Type B pancreatic cell (in vitro differentiated cells): ENCODE results near the gene SIK1. TPM values are rescaled to one million over a fixed set of nuclear protein-coding genes. Genes with fewer than 3 reads are reported as not detected.
A peak's percentile ranks its signal among the peaks of the same experiment; 100 is the strongest.

Experiments
- DNase-seq: peaks from one replicate; pipeline ENCODE4 v3.0.0; 2021; ENCODE audit warnings: mixed read lengths; ENCODE audit not compliant: unreplicated experiment; ENCODE audit errors: extremely low spot score
- H3K27ac Mint-ChIP-seq: 2 replicates; pipeline ENCODE4 v1.8.0; 2021; ENCODE audit warnings: mild to moderate bottlenecking, mixed read lengths
- H3K27me3 Mint-ChIP-seq: 2 replicates; pipeline ENCODE4 v1.8.0; 2021; ENCODE audit warnings: mixed read lengths
- H3K36me3 Mint-ChIP-seq: 2 replicates; pipeline ENCODE4 v1.8.0; 2021; ENCODE audit warnings: mixed read lengths
- H3K4me1 Mint-ChIP-seq: one replicate; pipeline ENCODE4 v1.8.0; 2021; ENCODE audit warnings: mixed read lengths; ENCODE audit not compliant: unreplicated experiment
- H3K4me3 Mint-ChIP-seq: 2 replicates; pipeline ENCODE4 v1.8.0; 2021; ENCODE audit warnings: mild to moderate bottlenecking, mixed read lengths
- H3K9me3 Mint-ChIP-seq: 2 replicates; pipeline ENCODE4 v1.8.0; 2021; ENCODE audit warnings: mixed read lengths
- CTCF ChIP-seq: fragments of 200-600 bp; sonication (generic); conservative IDR thresholded peaks from 2 replicates; pipeline ENCODE4 v1.5.0; 2021; ENCODE audit warnings: antibody characterized with exemption, mild to moderate bottlenecking
- total RNA-seq: library from RNA; stranded (reverse); gene quantifications from 2 replicates; pipeline ENCODE4 v1.2.1, GENCODE V29; 2021; ENCODE audit warnings: low replicate concordance

Gene SIK1
- total RNA-seq, 1 donor from 2014 or later, result 17.0 TPM

- Mint-ChIP-seq H3K4me3 (no peak overlapping the region), H3K36me3 (no peaks in the 10 kb centered on the region), H3K4me1 (peaks cover 22% of the 10 kb centered on the region), H3K9me3 (no peaks in the 10 kb centered on the region), H3K27me3 (no peaks in the 10 kb centered on the region), H3K27ac (no peak overlapping the region)
- no peak for TF ChIP-seq CTCF
- no peak for DNase-seq
These were observed 55.1 kb downstream of the SIK1 start for GRCh38 chr21:43371786-43372185.

GRCh38 chr21:43370888-43371570 lies 55.9 kb downstream of the SIK1 start:
- no peak for TF ChIP-seq CTCF

GRCh38 chr21:43370091-43370658 lies 56.8 kb downstream of the SIK1 start:
- no peaks in the 10 kb centered on the region for H3K9me3 Mint-ChIP-seq
- DNase-seq, result no peak
- no peaks in the 10 kb centered on the region for H3K27me3 Mint-ChIP-seq
- no peak for TF ChIP-seq CTCF
- H3K27ac Mint-ChIP-seq, result no peak overlapping the region
- H3K36me3 Mint-ChIP-seq, result no peaks in the 10 kb centered on the region
- peak overlapping the region; percentile 34 for H3K4me3 Mint-ChIP-seq
- peaks cover 27% of the 10 kb centered on the region for H3K4me1 Mint-ChIP-seq

More at GRCh38 chr21:43370888-43371570, 55.9 kb downstream of the SIK1 start:
- DNase-seq, result no peak
- H3K36me3 Mint-ChIP-seq, result no peaks in the 10 kb centered on the region
- H3K9me3 Mint-ChIP-seq, result no peaks in the 10 kb centered on the region
- H3K4me3 Mint-ChIP-seq, result peak overlapping the region; percentile 15
- H3K27ac Mint-ChIP-seq, result peak overlapping the region; percentile 54
- peaks cover 25% of the 10 kb centered on the region for H3K4me1 Mint-ChIP-seq
- H3K27me3 Mint-ChIP-seq, result no peaks in the 10 kb centered on the region

GRCh38 chr21:43369596-43370090 lies 57.3 kb downstream of the SIK1 start:
- peaks cover 27% of the 10 kb centered on the region for H3K4me1 Mint-ChIP-seq
- TF ChIP-seq CTCF, result no peak
- no peaks in the 10 kb centered on the region for H3K9me3 Mint-ChIP-seq
- no peaks in the 10 kb centered on the region for H3K27me3 Mint-ChIP-seq
- no peak overlapping the region for H3K27ac Mint-ChIP-seq
- H3K4me3 Mint-ChIP-seq, result peak overlapping the region; percentile 34
- DNase-seq, result no peak
- no peaks in the 10 kb centered on the region for H3K36me3 Mint-ChIP-seq

GRCh38 chr21:43369124-43369523 lies 57.8 kb downstream of the SIK1 start:
- H3K4me1 Mint-ChIP-seq, result peaks cover 27% of the 10 kb centered on the region
- no peak for DNase-seq
- no peak overlapping the region for H3K27ac Mint-ChIP-seq
- no peaks in the 10 kb centered on the region for H3K36me3 Mint-ChIP-seq
- no peak for TF ChIP-seq CTCF
- H3K4me3 Mint-ChIP-seq, result peak overlapping the region; percentile 26
- H3K27me3 Mint-ChIP-seq, result no peaks in the 10 kb centered on the region
- no peaks in the 10 kb centered on the region for H3K9me3 Mint-ChIP-seq
